Activated T-helper 1 cell treated with anti-CD3 and anti-CD28 coated beads, Interleukin-12 subunit alpha, Interleukin-12 subunit beta, Interleukin-2, Interleukin-4 antibody, amounts not matched to agents 30 ng/mL and 10 ng/mL and 1 ng/mL, durations not matched to agents 14 hours and 24 hours and 36 hours (primary cell): ENCODE results near the gene ERO1B. TPM values are rescaled to one million over a fixed set of nuclear protein-coding genes. Genes with fewer than 3 reads are reported as not detected.

ENCODE experiments used
- DNase-seq: peaks from one replicate; pipeline ENCODE4 v3.0.0; 2021; ENCODE audit warnings: low spot score
- H3K27ac Mint-ChIP-seq: one replicate; pipeline ENCODE4 v1.8.0; 2021; ENCODE audit warnings: mild to moderate bottlenecking, mixed read lengths
- H3K27me3 Mint-ChIP-seq: one replicate; pipeline ENCODE4 v1.8.0; 2022; ENCODE audit warnings: mild to moderate bottlenecking, moderate library complexity, mixed read lengths; ENCODE audit not compliant: insufficient read depth
- H3K36me3 Mint-ChIP-seq: one replicate; pipeline ENCODE4 v1.8.0; 2021; ENCODE audit warnings: low read depth, mixed read lengths
- H3K4me1 Mint-ChIP-seq: one replicate; pipeline ENCODE4 v1.8.0; 2021; ENCODE audit warnings: low read depth, mixed read lengths
- H3K4me3 Mint-ChIP-seq: one replicate; pipeline ENCODE4 v1.8.0; 2021; ENCODE audit warnings: mild to moderate bottlenecking, moderate library complexity, mixed read lengths
- H3K9me3 Mint-ChIP-seq: one replicate; pipeline ENCODE4 v1.8.0; 2021; ENCODE audit warnings: mixed read lengths
- intact Hi-C: fragments of 100-400 bp; cut with micrococcal nuclease; formaldehyde crosslinking; loops from one replicate; pipeline ENCODE4 v1.15.1; 2024
- total RNA-seq: library from RNA; stranded (reverse); gene quantifications from 2 replicates; pipeline ENCODE4 v1.2.3, GENCODE V29; 2022

Gene ERO1B
- total RNA-seq, 1 donor from 2014 or later = 2.1 TPM

- peaks cover 10% of the 10 kb centered on the region for H3K4me1 Mint-ChIP-seq
- no peak overlapping the region for H3K4me3 Mint-ChIP-seq
- DNase-seq = no peak
- intact Hi-C loops = no loop called here
- H3K9me3 Mint-ChIP-seq = peaks cover 11% of the 10 kb centered on the region
- H3K36me3 Mint-ChIP-seq = peaks cover 8% of the 10 kb centered on the region
- H3K27ac Mint-ChIP-seq = no peak overlapping the region
- peaks cover 3% of the 10 kb centered on the region for H3K27me3 Mint-ChIP-seq
Measured at GRCh38 chr1:236167154-236167553, 114.6 kb downstream of the ERO1B start.

DNA sequence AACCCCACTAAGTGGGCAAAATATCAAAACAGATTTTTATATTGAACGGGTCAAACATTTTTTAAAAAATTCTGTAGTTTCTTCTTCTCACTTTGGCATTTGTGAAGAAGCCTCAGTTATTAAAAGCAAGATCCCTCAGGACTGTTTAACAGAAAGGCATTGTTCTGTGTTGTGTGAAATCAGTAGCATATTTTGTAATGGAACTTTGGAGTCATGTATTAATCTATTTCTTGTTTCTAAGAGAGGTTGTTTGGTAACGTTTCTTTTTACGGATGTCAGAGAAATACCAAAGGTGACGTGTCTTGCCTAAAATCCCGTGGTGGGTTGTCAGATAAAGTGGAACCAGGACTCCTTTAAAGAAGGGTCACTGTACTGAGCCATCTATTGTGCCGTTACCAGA, 115.7 kb downstream of the ERO1B start:
- Mint-ChIP-seq H3K27ac (no peak overlapping the region), H3K27me3 (peaks cover 1% of the 10 kb centered on the region), H3K36me3 (peaks cover 14% of the 10 kb centered on the region), H3K9me3 (peaks cover 22% of the 10 kb centered on the region), H3K4me1 (peaks cover 11% of the 10 kb centered on the region), H3K4me3 (no peak overlapping the region)
- intact Hi-C loops = no loop called here
- no peak for DNase-seq

Other genes with a start within 250 kb of the ERO1B start
- gene NID1, start 216.9 kb downstream of the ERO1B start, total RNA-seq = 0.44 and 0.65 TPM in 2 replicates
- 9.2 and 10.5 TPM in 2 replicates for gene GPR137B, start 139.4 kb downstream of the ERO1B start, total RNA-seq
- 56.8 and 57.8 TPM in 2 replicates for gene EDARADD, start 112.3 kb upstream of the ERO1B start, total RNA-seq
- gene LGALS8, start 242.0 kb upstream of the ERO1B start, total RNA-seq = 56.6 and 66.2 TPM in 2 replicates